ENCODE data around the gene CRYBG1.
"Not testable (repeated sequence)": the region's sequence is repeated elsewhere in the genome, so short reads cannot be mapped to it uniquely, and the experiment has no call there.

Gene CRYBG1

DNA sequence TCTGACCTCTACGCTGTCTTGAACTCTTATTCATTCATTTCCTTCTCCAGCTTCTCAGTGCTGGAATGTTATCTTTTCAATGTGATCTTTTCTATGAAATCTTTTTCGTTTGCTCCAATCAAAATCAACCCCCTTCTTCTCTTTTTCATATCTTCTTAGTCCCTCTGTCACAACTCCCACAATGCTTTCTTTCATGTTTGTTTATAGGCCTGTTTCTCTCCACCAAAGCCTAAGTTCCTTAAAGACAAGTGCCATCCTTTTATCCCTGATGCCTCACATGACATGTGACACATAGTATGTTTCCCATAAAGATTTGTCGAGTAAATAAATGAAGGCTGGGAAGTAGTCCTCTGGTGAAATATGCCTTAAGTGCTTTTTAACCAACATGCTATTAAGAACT is 38.1 kb downstream of the CRYBG1 start:
- Histone ChIP-seq H3K4me3 (replicated peaks; ENCODE audit: insufficient read depth, low read length) (no peak overlapping the region), H3K27me3 (ENCODE audit: insufficient read depth, poor library complexity, severe bottlenecking) (peaks cover 2% of the 10 kb centered on the region), H3K27ac (replicated peaks) (no peak overlapping the region)
- DNase-seq (ENCODE audit: low read depth in 1 of 2, low spot score in 1 of 2), result no peak
- TF ChIP-seq POLR2AphosphoS5 (IDR thresholded peaks at IDR 0.05; ENCODE audit: low read depth) (no peak), SPI1 (IDR thresholded peaks at IDR 0.05; ENCODE audit: borderline replicate concordance, low read depth) (no peak), GABPA (IDR thresholded peaks at IDR 0.05; ENCODE audit: low read depth) (no peak)
- TF ChIP-seq, protein P1, sequence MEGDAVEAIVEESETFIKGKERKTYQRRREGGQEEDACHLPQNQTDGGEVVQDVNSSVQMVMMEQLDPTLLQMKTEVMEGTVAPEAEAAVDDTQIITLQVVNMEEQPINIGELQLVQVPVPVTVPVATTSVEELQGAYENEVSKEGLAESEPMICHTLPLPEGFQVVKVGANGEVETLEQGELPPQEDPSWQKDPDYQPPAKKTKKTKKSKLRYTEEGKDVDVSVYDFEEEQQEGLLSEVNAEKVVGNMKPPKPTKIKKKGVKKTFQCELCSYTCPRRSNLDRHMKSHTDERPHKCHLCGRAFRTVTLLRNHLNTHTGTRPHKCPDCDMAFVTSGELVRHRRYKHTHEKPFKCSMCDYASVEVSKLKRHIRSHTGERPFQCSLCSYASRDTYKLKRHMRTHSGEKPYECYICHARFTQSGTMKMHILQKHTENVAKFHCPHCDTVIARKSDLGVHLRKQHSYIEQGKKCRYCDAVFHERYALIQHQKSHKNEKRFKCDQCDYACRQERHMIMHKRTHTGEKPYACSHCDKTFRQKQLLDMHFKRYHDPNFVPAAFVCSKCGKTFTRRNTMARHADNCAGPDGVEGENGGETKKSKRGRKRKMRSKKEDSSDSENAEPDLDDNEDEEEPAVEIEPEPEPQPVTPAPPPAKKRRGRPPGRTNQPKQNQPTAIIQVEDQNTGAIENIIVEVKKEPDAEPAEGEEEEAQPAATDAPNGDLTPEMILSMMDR (IDR thresholded peaks at IDR 0.05; ENCODE audit: insufficient read depth, low read length), result no peak
- TF ChIP-seq, protein P2, sequence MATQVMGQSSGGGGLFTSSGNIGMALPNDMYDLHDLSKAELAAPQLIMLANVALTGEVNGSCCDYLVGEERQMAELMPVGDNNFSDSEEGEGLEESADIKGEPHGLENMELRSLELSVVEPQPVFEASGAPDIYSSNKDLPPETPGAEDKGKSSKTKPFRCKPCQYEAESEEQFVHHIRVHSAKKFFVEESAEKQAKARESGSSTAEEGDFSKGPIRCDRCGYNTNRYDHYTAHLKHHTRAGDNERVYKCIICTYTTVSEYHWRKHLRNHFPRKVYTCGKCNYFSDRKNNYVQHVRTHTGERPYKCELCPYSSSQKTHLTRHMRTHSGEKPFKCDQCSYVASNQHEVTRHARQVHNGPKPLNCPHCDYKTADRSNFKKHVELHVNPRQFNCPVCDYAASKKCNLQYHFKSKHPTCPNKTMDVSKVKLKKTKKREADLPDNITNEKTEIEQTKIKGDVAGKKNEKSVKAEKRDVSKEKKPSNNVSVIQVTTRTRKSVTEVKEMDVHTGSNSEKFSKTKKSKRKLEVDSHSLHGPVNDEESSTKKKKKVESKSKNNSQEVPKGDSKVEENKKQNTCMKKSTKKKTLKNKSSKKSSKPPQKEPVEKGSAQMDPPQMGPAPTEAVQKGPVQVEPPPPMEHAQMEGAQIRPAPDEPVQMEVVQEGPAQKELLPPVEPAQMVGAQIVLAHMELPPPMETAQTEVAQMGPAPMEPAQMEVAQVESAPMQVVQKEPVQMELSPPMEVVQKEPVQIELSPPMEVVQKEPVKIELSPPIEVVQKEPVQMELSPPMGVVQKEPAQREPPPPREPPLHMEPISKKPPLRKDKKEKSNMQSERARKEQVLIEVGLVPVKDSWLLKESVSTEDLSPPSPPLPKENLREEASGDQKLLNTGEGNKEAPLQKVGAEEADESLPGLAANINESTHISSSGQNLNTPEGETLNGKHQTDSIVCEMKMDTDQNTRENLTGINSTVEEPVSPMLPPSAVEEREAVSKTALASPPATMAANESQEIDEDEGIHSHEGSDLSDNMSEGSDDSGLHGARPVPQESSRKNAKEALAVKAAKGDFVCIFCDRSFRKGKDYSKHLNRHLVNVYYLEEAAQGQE (IDR thresholded peaks at IDR 0.05; ENCODE audit: insufficient replicate concordance, low read depth), result no peak

DNA sequence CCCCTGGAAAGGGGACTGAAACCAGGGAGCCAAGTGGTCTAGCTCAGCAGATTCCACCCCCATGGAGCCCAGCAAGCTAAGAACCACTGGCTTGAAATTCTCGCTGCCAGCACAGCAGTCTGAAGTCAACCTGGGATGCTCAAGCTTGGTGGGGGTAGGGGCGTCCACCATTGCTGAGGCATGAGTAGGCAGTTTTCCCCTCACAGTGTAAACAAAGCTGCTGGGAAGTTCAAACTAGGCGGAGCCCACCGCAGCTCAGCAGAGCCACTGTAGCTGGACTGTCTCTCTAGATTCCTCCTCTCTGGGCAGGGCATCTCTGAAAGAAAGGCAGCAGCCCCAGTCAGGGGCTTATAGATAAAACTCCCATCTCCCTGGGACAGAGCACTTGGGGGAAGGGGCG is 44.5 kb downstream of the CRYBG1 start:
- not testable (repeated sequence) for H3K4me3 ChIP-seq (replicated peaks; ENCODE audit: insufficient read depth, low read length); H3K27ac ChIP-seq (replicated peaks); H3K27me3 ChIP-seq (ENCODE audit: insufficient read depth, poor library complexity, severe bottlenecking); DNase-seq (ENCODE audit: low read depth in 1 of 2, low spot score in 1 of 2)

DNA sequence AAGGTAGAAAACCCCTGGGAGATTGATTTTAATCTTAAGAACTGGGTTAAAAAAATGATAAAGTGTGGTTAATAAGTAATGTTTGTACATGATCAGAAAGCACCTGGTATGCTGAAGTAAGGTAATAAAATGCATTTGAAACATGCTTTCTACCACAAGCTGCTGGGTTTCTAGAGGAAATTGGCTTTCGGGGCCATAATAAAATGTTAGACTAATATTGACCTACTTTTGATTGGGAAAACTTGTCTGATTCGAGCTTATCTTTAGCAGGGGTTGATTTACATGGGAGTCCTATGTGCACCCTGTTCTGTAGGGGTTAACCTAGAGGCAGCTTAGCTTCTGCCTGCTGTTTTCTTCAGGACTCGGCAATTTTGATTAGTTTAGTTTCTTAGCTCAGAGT is 50.5 kb downstream of the CRYBG1 start:
- DNase-seq (ENCODE audit: low read depth in 1 of 2, low spot score in 1 of 2), result no peak
- no peak overlapping the region for H3K27ac ChIP-seq (replicated peaks)
- no peak overlapping the region for H3K4me3 ChIP-seq (replicated peaks; ENCODE audit: insufficient read depth, low read length)
- peaks cover 3% of the 10 kb centered on the region for H3K27me3 ChIP-seq (ENCODE audit: insufficient read depth, poor library complexity, severe bottlenecking)
- TF ChIP-seq GABPA (IDR thresholded peaks at IDR 0.05; ENCODE audit: low read depth) (no peak), POLR2AphosphoS5 (IDR thresholded peaks at IDR 0.05; ENCODE audit: low read depth) (no peak), SPI1 (IDR thresholded peaks at IDR 0.05; ENCODE audit: borderline replicate concordance, low read depth) (no peak)
- TF ChIP-seq, protein P1 (IDR thresholded peaks at IDR 0.05; ENCODE audit: insufficient read depth, low read length), result no peak
- TF ChIP-seq, protein P2 (IDR thresholded peaks at IDR 0.05; ENCODE audit: insufficient replicate concordance, low read depth), result no peak

DNA sequence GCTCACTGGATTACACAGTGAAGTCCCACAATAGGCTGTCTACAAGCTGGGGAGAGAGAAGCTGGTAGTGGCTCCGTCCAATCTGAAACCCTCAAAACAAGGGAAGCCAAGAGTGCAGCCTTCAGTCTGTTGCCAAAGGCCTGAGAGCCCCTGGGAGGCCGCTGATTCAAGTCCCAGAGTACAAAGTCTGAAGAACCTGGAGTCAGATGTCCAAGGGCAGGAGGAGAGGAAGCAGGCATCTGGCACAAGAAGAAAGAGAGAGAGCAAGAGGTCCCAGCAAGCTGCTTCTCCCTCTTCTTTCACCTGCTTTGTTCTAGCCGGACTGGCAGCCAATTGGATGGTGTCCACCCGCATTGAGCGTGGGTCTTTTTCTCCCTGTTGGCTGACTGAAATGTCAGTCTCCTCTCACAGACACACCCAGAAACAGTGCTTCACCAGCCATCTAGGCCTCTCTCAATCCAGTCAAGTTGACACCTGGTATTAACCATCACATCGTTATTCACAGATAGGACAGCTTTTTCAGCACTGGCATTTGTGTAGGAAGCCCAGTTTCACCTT is 51.2 kb downstream of the CRYBG1 start:
- H3K27ac ChIP-seq (replicated peaks), result no peak overlapping the region
- H3K27me3 ChIP-seq (ENCODE audit: insufficient read depth, poor library complexity, severe bottlenecking), result peaks cover 3% of the 10 kb centered on the region
- DNase-seq (ENCODE audit: low read depth in 1 of 2, low spot score in 1 of 2), result no peak

More for the DNA sequence above, 51.2 kb downstream of the CRYBG1 start:
- TF ChIP-seq, protein P1 (IDR thresholded peaks at IDR 0.05; ENCODE audit: insufficient read depth, low read length), result no peak
- no peak for TF ChIP-seq GABPA (IDR thresholded peaks at IDR 0.05; ENCODE audit: low read depth)
- no peak overlapping the region for H3K4me3 ChIP-seq (replicated peaks; ENCODE audit: insufficient read depth, low read length)
